ENCODE results near the gene EFNA1.

DNA sequence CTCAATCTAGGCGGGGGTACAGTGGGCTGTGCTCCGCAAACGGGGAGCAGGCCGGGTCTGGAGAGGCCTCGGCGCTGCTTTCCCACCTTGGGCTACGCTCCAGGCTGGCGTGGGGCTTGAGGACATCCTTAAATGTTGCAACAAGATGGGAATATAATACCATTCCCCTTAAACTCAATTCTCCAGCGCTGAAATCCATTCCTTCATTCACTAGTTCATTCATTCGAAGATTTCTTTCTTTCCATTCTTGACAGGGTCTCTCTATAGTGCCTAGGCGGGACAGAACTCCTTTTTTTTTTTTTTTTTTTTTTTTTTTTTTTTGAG is 12.9 kb downstream of the EFNA1 start:
- TF ChIP-seq GATA2 (IDR thresholded peaks at IDR 0.05; ENCODE audit: low read depth, low read length) = no peak
- no peak for TF ChIP-seq GATA3 (IDR thresholded peaks at IDR 0.05; ENCODE audit: low read depth, low read length)

Data from SH-SY5Y (cell line).